GM23248 (cell line): ENCODE measurements around the gene MBTPS1. TPM values are rescaled to one million over a fixed set of nuclear protein-coding genes. Genes with fewer than 3 reads are reported as not detected.
A peak's percentile ranks its signal among the peaks of the same experiment; 100 is the strongest.

ENCODE experiments used
- DNase-seq: peaks from one replicate; pipeline ENCODE4 v3.0.0-alpha.2; 2015
- H2AFZ ChIP-seq: fragments of 200-600 bp; sonication (generic); 2 replicates; pipeline ENCODE4 v1.6.1; 2016; ENCODE audit warnings: antibody characterized with exemption
- H3F3A ChIP-seq: fragments of 200-600 bp; sonication (generic); 2 replicates; pipeline ENCODE4 v1.6.1; 2016; ENCODE audit warnings: mild to moderate bottlenecking, antibody characterized with exemption, mixed run types; ENCODE audit not compliant: insufficient read depth
- H3K27ac ChIP-seq: fragments of 200-600 bp; sonication (generic); 2 replicates; pipeline ENCODE4 v1.5.1; 2016; ENCODE audit warnings: mild to moderate bottlenecking
- H3K27me3 ChIP-seq: fragments of 200-600 bp; sonication (generic); replicated peaks from 2 replicates; pipeline ENCODE4 v1.6.1; 2016; ENCODE audit warnings: mild to moderate bottlenecking; ENCODE audit not compliant: insufficient read depth
- H3K36me3 ChIP-seq: fragments of 200-600 bp; sonication (generic); 2 replicates; pipeline ENCODE4 v1.6.1; 2016; ENCODE audit warnings: low read depth, mild to moderate bottlenecking
- H3K4me1 ChIP-seq: fragments of 200-600 bp; sonication (generic); 2 replicates; pipeline ENCODE4 v1.6.1; 2016; ENCODE audit warnings: mild to moderate bottlenecking; ENCODE audit not compliant: insufficient read depth
- H3K4me2 ChIP-seq: fragments of 200-600 bp; sonication (generic); one replicate; pipeline ENCODE4 v1.6.1; 2016; ENCODE audit warnings: mild to moderate bottlenecking; ENCODE audit not compliant: unreplicated experiment
- H3K4me3 ChIP-seq: fragments of 200-600 bp; sonication (generic); 2 replicates; pipeline ENCODE4 v1.5.1; 2016; ENCODE audit warnings: mild to moderate bottlenecking
- H3K79me2 ChIP-seq: fragments of 200-600 bp; sonication (generic); 2 replicates; pipeline ENCODE4 v1.6.1; 2016; ENCODE audit warnings: mild to moderate bottlenecking; ENCODE audit not compliant: insufficient read depth
- H3K9ac ChIP-seq: fragments of 200-600 bp; sonication (generic); 2 replicates; pipeline ENCODE4 v1.6.1; 2016; ENCODE audit warnings: mild to moderate bottlenecking
- H3K9me2 ChIP-seq: fragments of 200-600 bp; sonication (generic); 2 replicates; pipeline ENCODE4 v1.6.1; 2016; ENCODE audit warnings: mixed run types, mild to moderate bottlenecking, moderate library complexity; ENCODE audit not compliant: insufficient read depth
- H3K9me3 ChIP-seq: fragments of 200-600 bp; sonication (generic); one replicate; pipeline ENCODE4 v1.6.1; 2017; ENCODE audit warnings: low read depth
- H4K20me1 ChIP-seq: fragments of 200-600 bp; sonication (generic); 2 replicates; pipeline ENCODE4 v1.6.0; 2016; ENCODE audit not compliant: insufficient read depth
- EZH2 ChIP-seq: fragments of 200-600 bp; sonication (generic); IDR thresholded peaks from 2 replicates; pipeline ENCODE4 v1.6.1; 2018; ENCODE audit warnings: antibody characterized with exemption, mild to moderate bottlenecking; ENCODE audit not compliant: insufficient read depth, poor library complexity, severe bottlenecking
- EZH2phosphoT487 ChIP-seq: fragments of 200-600 bp; sonication (generic); IDR thresholded peaks from 2 replicates; pipeline ENCODE4 v1.6.1; 2018; ENCODE audit warnings: antibody characterized with exemption, moderate library complexity, mild to moderate bottlenecking, low read depth; ENCODE audit not compliant: insufficient read depth
- WGBS, 2 experiments: methylation state at CpG; one replicate each; pipeline ENCODE4 v1.1.6; 2015 to 2017; ENCODE audit warnings: low lambda C conversion rate in 2 of 2, low coverage in 1 of 2; ENCODE audit errors: missing lambda C conversion rate in 2 of 2; 5-methylcytosine and 5-hydroxymethylcytosine counted together
- in situ Hi-C: fragments of 300-500 bp; cut with MboI; formaldehyde crosslinking; loops from 2 replicates; pipeline ENCODE4 v1.15.0; 2020
- polyA plus RNA-seq: library from polyadenylated mRNA; unstranded; fragments of >200 nt; fragmentation: Nextera tagmentation; extraction: Ambion mirVana; gene quantifications from 2 replicates; pipeline ENCODE4 v1.2.1, GENCODE V29; 2016
- total RNA-seq: library from RNA; depleted of rRNA; stranded (reverse); fragments of >200 nt; shearing (Covaris generic); gene quantifications from 2 replicates; pipeline ENCODE4 v1.2.3, GENCODE V29; 2014

Gene MBTPS1
- total and polyA plus RNA-seq, 2 experiments from 2014 or later = 84.0 to 95.7 TPM

DNA sequence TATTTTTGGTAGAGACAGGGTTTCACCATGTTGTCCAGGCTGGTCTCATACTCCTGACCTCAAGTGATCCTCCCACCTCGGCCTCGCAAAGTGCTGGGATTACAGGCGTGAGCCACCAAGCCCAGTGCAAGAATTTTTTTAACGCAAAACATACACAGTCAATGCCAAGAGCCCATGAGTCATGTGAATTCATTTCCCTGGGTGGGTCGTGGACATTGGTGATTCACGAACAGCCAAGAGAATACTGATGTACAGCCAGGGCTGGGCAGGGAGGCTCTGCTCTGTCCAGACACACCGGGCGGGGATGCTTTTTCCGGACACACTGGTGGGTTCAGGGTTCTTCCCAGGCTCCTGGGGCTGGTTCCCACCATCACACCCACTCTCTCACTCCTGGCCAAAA is 91.9 kb downstream of the MBTPS1 start:
- Histone ChIP-seq H3K4me1 (peaks cover 5% of the 10 kb centered on the region; the same call in 1 of the 2 replicates), H3F3A (no peaks in the 10 kb centered on the region), H3K27ac (peak overlapping the region; percentile 40), H3K27me3 (no peaks in the 10 kb centered on the region), H4K20me1 (no peaks in the 10 kb centered on the region), H3K36me3 (no peaks in the 10 kb centered on the region), H3K9me3 (no peaks in the 10 kb centered on the region), H3K9me2 (no peaks in the 10 kb centered on the region), H3K4me3 (no peak overlapping the region), H2AFZ (peak overlapping the region; percentile 69), H3K79me2 (no peaks in the 10 kb centered on the region), H3K9ac (peak overlapping the region; percentile 42; the same call in 1 of the 2 replicates), H3K4me2 (peak overlapping the region; percentile 20)
- TF ChIP-seq EZH2 (no peak), EZH2phosphoT487 (no peak)
- 3 to 5% methylated on average over 9 of the region's 9 CpGs for WGBS, 2 experiments
- DNase-seq = peak; percentile 95
- in situ Hi-C loops = no loop called here

DNA sequence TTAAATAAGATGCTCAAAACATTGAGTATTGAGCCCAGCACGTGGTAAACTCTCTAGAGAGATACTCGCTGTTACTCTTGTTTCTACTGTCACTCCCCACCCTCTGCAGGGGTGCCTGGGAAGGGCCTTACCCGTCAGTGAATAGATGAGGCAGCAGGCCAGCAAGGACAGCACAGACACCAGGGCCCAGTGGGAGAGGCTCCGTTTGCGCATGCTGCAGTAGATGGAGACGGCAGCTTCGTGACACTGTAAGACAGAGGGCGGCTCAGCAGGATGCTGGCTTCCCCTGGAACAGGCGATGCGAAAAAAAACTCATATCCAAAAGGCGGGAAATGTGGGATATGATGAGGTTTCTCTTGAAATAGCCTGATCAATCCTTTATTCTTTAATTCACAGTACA is 94.1 kb downstream of the MBTPS1 start:
- H3K36me3 ChIP-seq = no peaks in the 10 kb centered on the region
- H3K9me2 ChIP-seq = no peaks in the 10 kb centered on the region
- H3K4me2 ChIP-seq = no peak overlapping the region
- H3K9ac ChIP-seq = no peak overlapping the region
- no peak overlapping the region for H2AFZ ChIP-seq
- no peaks in the 10 kb centered on the region for H4K20me1 ChIP-seq
- H3K4me3 ChIP-seq = no peak overlapping the region
- DNase-seq = no peak
- H3K27ac ChIP-seq = no peak overlapping the region
- peaks cover 5% of the 10 kb centered on the region; the same call in 1 of the 2 replicates for H3K4me1 ChIP-seq
- H3K27me3 ChIP-seq = no peaks in the 10 kb centered on the region
- H3F3A ChIP-seq = no peaks in the 10 kb centered on the region
- TF ChIP-seq EZH2 = no peak
- no peaks in the 10 kb centered on the region for H3K9me3 ChIP-seq
- in situ Hi-C loops = no loop called here
- WGBS, 2 experiments = 81 to 84% methylated on average over 11 of the region's 11 CpGs
- H3K79me2 ChIP-seq = no peaks in the 10 kb centered on the region

DNA sequence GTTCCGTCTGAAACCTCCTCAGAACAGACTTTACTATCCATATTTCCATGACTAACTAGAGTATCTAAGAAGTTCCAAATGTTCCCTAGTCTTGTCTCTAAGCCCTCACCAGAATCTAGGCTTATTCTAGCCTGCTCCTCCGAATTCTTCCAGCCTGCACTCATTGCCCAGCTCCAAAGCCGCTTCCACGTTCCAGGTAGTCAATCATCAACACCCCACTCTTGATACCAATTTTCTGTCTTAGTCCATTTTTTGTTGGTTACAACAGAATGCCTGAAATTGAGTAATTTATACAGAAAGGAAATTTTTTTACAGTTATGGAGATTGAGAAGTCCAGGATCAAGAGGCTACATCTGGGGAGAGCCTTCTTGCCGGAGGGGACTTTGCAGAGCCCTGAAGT is 95.3 kb downstream of the MBTPS1 start:
- H3K9ac ChIP-seq = no peak overlapping the region
- H3K4me1 ChIP-seq = peaks cover 5% of the 10 kb centered on the region; the same call in 1 of the 2 replicates
- H3K27me3 ChIP-seq = no peaks in the 10 kb centered on the region
- H3K9me3 ChIP-seq = no peaks in the 10 kb centered on the region
- no peak overlapping the region for H3K27ac ChIP-seq
- H3K9me2 ChIP-seq = no peaks in the 10 kb centered on the region
- in situ Hi-C loops = no loop called here
- no peak overlapping the region for H3K4me2 ChIP-seq
- DNase-seq = no peak
- H3K4me3 ChIP-seq = no peak overlapping the region
- H3F3A ChIP-seq = no peaks in the 10 kb centered on the region
- H3K79me2 ChIP-seq = no peaks in the 10 kb centered on the region
- TF ChIP-seq EZH2 = no peak
- no peak for TF ChIP-seq EZH2phosphoT487
- WGBS, 2 experiments = 70 to 74% methylated on average over 5 of the region's 5 CpGs
- H4K20me1 ChIP-seq = no peaks in the 10 kb centered on the region
- H2AFZ ChIP-seq = no peak overlapping the region
- H3K36me3 ChIP-seq = no peaks in the 10 kb centered on the region

GRCh38 chr16:84020353-84020752 is 96.4 kb downstream of the MBTPS1 start:
- Histone ChIP-seq H3K27ac (no peak overlapping the region), H3K79me2 (no peaks in the 10 kb centered on the region), H3K4me2 (no peak overlapping the region), H4K20me1 (no peaks in the 10 kb centered on the region), H3K9me3 (no peaks in the 10 kb centered on the region), H3F3A (no peaks in the 10 kb centered on the region), H3K36me3 (no peaks in the 10 kb centered on the region), H3K9me2 (no peaks in the 10 kb centered on the region), H3K4me1 (peaks cover 3% of the 10 kb centered on the region; the same call in 1 of the 2 replicates), H2AFZ (no peak overlapping the region), H3K27me3 (no peaks in the 10 kb centered on the region), H3K9ac (no peak overlapping the region), H3K4me3 (no peak overlapping the region)
- no peak for DNase-seq
- TF ChIP-seq EZH2phosphoT487 (no peak), EZH2 (no peak)
- in situ Hi-C loops = no loop called here
- WGBS, 2 experiments = 72 to 73% methylated on average over 9 of the region's 9 CpGs

- H3K4me1 ChIP-seq = no peaks in the 10 kb centered on the region
- no peak for DNase-seq
- H3K9me2 ChIP-seq = no peaks in the 10 kb centered on the region
- TF ChIP-seq EZH2phosphoT487 (no peak), EZH2 (no peak)
- no peak overlapping the region for H2AFZ ChIP-seq
- in situ Hi-C loops = no loop called here
- H3K27ac ChIP-seq = no peak overlapping the region
- H3K27me3 ChIP-seq = 0 out of 2 replicates have a peak, but pooled peaks cover 5% of the 10 kb centered on the region
- no peaks in the 10 kb centered on the region for H3K36me3 ChIP-seq
- no peaks in the 10 kb centered on the region for H3F3A ChIP-seq
- WGBS, 2 experiments = 54% methylated on average over 4 of the region's 4 CpGs
- H3K9ac ChIP-seq = no peak overlapping the region
- no peaks in the 10 kb centered on the region for H3K9me3 ChIP-seq
- H3K4me3 ChIP-seq = no peak overlapping the region
- H3K4me2 ChIP-seq = no peak overlapping the region
- no peaks in the 10 kb centered on the region for H3K79me2 ChIP-seq
- no peaks in the 10 kb centered on the region for H4K20me1 ChIP-seq
Measured at GRCh38 chr16:84018710-84019109, 98.0 kb downstream of the MBTPS1 start.
